CD4-positive, alpha-beta T cell treated with Interleukin-4 for 4 hours (primary cell): ENCODE results near the gene NUP35.

ENCODE experiments used
- DNase-seq: peaks from one replicate; pipeline ENCODE4 v3.0.0-alpha.2; 2020

NUP35 gene, protein sequence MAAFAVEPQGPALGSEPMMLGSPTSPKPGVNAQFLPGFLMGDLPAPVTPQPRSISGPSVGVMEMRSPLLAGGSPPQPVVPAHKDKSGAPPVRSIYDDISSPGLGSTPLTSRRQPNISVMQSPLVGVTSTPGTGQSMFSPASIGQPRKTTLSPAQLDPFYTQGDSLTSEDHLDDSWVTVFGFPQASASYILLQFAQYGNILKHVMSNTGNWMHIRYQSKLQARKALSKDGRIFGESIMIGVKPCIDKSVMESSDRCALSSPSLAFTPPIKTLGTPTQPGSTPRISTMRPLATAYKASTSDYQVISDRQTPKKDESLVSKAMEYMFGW

DNA sequence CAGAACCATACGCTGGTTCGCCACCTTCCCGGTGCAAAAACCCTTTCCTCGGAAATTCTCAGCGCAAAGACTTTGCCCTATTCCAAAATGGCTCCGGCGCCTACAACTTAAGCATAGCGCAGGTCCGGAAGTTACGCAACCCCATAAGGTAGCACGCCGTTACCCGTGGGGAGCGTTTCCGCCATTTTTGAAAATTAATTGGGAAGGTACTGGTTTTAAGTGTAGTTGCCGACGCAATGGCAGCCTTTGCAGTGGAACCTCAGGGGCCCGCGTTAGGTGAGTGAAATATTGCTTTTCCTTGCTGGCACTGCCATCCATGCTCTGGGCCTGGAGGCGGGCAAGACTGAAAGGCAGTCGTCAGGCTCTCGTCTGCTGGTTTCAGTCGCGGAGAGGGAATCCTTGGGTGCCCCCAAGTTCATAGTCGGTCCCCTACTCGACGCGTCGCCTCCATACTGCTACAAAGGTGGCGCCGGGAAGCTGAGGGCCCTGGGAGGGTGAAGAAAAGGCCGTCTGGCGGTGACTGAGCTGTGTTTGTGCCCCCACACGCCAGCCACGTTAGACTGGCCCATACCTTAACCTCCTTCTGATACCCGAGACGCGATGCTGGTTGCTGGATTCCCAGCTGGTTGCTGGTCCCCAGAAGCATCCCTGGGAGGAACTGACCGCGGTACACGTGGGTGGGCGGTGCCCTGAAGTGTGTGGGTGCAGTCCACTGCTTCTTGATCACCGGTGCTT, at the start of gene NUP35:
TSS of gene NUP35 (plus strand) at position 222 of the 735 bp plus-strand sequence. CDS start at position 237, 15 bp downstream.
- DNase-seq: peak; percentile 87

DNA sequence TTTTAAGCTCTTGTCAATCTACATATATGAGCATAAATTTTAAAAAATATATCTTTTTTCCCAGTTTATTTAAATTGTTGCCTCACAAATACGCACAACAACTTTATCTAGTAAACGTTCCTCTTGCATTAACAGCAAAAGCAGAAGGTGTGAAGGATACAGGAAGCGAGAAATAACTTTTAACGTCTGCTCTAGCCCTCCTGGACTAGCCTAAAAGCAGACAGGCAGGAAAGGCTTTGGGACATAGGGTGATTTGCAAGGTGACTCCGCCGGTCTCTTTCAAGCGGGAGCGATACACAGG, 46.1 kb upstream of the NUP35 start:
- peak; percentile 8 for DNase-seq

DNA sequence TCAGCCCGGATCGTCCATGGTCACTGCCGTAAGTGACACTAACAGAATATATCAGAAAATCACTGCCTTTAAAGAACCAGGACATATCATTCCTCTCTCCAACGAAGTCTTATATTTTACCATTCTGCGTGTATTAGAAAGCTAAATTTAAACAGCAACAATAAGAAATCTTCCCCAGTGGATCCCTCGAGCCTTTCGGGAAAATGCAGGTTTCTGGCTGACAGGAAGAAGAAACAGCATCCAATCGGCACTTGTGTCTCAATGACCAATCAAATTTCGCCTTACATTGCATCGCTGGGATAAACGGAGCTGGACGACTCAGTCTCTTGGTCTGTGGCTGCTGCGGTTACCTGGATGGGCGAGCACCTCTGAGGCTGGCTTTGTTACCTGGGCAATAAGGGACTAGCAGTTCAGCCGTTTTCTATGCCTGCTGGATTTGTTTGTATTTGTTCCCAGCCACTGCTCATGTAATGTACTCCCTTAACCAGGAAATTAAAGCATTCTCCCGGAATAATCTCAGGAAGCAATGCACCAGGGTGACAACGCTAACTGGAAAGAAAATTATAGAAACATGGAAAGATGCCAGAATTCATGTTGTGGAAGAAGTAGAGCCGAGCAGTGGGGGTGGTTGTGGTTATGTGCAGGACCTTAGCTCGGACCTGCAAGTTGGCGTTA, 45.6 kb upstream of the NUP35 start, which contains the start of gene DUSP19:
TSS of gene DUSP19 (plus strand) at position 284 of the 675 bp plus-strand sequence. CDS start at position 471, 187 bp downstream.
- peak; percentile 86 for DNase-seq

DNA sequence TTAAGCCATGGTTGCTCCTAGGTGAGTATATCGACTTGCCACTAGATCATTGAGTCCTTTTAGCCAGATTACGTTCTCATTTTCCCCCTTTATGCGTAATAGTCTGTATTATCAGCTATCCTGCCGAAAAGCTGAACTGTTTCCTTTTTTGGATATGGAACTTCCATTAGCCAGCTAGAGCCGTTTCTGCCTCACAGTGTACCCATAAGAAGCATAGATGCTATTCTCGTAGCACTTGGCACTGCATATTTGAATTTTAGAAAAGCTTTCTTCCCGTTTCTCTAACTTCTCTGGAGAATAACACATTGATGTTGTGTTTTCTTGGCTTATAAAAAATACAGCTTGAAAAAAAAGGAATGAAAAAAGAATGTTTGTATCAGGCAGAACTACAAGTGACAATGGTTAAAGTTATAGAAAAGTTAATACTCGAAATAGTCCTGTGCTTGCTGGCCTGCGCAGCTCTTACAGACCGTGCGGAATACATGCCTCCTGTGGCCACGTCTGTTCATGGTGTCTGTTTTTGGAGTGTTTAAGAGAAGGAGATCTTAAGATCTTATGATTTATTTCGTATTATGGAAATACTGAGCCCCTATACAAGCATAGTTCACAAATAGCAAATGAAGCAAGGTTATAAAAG, 45.0 kb upstream of the NUP35 start:
- peak; percentile 4 for DNase-seq

DNA sequence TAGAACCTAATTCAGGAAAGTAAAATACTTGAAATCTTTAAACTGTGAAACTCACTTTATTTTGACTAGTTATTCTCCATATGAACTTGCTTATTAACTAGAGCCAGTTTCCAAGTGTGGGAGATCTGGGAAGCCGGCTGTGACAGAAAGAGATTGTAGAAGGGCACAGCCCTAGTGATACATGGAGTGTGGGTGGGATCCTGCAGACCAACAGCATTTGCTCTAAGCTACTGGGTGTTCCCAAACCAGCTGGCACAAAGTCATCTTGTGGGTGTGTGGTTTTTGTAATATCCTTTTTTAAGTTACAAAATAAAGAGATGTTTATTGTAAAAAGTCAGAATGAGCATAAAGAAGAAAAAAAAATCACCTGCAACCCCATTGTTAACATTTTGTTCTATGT, 42.3 kb upstream of the NUP35 start:
- no peak for DNase-seq

DNA sequence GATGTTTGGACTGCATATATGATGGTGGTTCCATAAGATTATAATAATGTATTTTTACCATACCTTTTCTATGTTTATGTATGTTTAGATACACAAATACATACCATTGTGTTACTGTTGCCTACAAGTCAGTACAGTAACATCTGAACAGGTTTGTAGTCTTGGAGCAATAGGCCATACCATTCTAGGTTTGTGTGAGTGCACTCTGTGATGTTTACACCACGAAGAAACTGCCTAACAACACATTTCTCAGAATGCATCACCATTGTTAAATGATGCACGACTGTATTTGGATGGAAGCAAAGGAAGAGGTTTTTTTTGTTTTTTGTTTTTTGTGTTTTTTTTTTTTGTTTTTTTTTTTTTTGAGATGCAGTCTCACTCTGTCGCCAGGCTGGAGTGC, 36.2 kb upstream of the NUP35 start:
- DNase-seq: no peak

DNA sequence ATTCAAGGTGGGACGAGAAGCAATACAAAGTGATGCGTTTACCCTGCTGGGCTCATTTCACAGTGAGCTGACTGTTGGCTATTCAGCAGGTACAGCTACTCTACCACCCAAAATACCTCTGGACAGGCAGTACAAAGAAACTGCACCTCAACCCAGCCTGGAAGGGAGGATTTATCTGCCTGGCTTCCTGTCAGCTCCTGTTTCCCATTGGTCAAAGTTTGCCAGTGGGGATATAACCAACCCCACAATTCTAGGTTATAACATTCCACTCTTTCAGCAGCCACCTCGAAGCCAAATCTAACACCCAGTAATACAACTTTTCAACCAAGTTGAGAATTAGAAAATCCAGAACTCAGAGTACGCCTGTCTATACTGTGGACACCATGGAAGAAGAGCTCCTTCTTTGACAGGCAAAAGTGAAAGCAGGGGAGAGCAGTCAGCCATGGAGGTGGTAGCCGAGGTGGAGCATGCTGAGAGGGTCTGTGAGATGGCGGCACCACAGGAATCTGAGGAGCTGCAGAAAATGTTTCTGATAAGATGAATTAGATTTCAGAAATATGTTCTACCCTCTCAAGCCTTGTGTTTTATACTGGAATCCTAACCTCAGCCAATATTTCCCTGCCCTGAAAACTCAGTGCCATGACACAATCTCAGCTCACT, 34.9 kb upstream of the NUP35 start:
- no peak for DNase-seq

DNA sequence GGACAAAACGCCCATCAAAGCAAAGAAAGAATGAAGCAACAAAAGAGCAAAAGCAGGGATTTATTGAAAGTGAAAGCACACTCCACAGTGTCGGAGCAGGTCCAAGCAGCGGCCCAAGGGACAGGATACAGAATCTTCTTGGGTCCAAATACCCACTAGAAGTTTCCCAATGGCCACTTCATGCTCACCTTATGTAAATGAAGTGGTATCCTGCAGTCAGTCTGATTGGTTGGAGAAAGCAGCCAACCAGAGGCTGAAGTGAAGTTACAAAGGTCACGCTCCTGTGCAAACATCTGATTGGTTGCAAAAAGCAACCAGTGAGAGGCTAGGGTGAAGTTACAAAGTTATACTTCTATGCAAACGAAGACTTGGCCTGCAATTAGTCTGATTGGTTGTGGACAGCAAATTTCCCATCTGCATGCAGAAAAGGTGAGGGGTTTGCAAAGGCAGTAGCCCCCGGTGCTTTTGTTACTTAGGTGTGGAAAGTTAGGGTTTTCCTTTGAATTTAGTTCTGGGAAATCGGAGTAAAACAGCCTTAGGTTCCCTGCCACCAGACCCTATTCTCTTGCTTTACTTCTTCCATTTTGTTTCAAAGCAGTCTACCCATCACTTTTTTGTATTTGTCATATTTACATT, 32.8 kb upstream of the NUP35 start:
- DNase-seq: no peak

DNA sequence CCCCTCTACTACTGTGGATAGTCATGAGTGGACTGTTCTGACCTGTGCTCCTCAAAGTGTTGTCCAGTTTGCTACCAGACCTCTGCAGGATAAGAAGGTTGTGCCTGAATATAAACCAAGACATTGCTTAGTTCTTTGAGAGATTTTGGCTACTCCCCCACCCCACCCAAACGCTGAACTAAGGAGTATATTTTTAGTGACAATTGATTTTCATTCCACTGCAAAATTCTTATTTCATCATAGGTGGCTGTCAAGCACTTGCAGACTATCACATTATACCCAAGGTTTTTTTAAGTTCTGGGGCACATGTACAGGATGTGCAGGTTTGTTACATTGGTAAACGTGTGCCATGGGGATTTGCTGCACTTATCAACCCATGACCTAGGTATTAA, 32.3 kb upstream of the NUP35 start:
- DNase-seq: no peak

DNA sequence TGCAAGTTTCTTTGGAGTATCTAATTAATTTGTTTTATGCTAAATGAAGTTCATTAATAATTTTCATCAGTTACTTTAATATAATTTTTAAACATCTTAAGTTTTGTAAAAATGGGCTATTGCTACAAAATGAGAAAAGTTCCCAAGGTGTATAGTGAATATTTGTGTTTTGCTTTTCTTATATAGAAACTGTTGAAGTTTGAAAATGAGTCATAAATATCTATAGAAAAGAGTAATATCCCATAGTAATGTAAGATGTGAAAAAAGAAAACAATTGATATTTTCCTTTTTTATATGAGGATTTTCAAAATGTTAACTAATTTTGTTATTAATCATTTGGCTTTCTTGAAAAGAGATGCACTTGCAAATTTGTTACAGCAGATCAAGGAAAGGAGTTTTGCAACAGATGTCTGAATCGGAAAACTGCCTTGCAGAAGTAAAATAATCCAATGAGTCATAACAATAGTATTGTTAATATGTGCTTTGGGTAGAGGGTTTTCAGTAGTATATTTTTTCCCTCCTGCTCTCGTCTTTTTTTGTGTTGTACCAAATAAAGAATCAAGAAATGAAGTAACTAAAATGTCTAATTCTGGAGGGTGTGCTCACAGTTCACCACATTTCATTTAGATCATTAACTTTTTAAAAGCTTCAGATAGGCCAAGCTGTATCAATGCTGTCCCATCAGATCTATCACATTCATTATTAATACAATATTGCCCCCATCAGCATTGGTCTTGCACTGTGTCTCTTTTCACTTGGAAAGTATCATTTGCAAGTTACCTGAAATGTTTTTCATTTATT, 30.2 kb upstream of the NUP35 start:
- no peak for DNase-seq

DNA sequence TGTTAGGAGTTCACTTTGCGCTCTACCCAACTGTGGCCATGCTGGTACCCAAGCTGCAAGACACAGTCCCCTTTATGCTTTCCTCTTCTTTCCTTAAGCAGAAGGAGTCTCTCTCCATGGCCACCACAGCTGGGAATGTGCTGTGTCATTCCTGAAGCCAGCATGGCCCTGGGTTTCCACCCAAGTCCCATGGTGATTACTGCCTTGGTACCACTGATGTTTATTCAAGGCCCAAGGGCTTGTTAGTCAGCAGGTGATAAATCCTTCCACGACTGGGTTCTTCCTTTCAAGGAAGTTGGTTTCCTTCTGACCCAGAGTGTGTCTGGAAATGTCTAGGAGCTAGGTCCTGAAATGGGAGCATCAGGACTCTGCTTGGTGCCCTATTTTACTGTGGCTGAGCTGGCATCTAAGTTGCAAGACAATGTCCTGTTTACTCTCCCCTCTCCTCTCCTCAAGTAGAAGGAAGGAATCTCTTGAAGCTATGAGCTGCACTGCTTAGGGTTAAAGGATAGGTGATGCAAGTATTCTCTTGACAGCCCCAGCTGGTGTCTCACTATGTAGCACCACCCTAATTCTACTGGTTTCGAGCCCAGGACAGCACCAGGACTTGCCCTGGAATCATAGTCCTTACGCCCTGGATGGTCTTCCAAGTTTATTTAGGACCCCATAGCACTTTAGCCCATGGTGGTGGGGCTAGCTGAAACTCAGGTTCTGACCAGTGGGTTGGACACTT, 18.7 kb upstream of the NUP35 start:
- no peak for DNase-seq

DNA sequence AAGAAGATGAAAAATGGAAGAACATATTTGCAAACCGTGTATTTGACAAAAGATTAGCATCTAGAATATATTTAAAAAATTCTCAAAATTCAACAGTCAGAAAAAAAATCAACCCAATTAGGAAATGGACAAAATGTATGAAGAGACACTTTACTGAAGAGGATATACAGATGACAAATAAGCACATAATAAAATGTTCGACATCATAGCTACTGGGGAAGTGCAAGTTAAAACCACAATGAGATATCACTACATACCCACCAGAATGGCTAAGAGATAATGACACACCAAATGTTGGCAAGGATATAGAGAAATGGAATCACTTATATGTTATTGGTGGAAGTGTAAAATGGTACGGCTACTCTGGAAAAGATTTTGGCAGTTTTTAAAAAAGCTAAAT, 11.7 kb upstream of the NUP35 start:
- DNase-seq: no peak

DNA sequence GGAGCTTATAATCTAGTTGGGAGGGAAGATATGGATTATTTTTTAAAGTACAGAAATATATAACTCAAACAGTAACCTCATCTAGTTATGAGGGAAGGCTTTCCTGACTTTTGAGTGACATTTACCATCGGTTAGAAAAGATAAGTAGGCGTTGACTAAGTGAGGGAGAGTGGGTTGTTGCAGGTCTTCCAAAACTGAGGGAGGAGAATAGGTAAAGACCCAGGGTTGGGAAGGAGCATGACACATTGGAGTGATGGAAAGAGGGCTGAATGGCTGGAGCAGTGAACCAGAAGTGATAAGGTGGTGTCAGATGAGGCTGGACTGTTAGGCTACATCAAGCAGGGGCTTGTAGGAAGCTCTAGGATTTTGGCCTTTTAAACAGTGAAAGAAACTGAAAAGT, 10.6 kb upstream of the NUP35 start:
- DNase-seq: no peak

DNA sequence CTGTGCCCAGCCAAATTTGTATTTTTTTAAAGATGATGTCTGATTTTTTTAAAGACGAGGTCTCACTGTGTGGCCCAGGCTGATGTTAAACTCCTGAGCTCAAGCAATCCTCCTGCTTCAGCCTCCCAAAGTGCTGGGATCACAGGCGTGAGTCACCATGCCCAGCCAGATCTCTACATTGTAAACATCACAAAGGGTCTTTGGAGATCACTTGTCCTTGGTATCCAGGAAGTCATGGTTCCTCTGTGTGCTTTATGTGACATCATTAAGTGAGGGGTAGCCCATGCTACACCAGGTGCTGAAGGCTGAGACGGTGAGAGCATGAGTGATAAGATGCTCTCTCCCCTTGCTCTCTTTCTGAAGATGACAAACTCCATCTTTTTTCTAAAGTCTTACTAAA, 7.0 kb upstream of the NUP35 start:
- no peak for DNase-seq

DNA sequence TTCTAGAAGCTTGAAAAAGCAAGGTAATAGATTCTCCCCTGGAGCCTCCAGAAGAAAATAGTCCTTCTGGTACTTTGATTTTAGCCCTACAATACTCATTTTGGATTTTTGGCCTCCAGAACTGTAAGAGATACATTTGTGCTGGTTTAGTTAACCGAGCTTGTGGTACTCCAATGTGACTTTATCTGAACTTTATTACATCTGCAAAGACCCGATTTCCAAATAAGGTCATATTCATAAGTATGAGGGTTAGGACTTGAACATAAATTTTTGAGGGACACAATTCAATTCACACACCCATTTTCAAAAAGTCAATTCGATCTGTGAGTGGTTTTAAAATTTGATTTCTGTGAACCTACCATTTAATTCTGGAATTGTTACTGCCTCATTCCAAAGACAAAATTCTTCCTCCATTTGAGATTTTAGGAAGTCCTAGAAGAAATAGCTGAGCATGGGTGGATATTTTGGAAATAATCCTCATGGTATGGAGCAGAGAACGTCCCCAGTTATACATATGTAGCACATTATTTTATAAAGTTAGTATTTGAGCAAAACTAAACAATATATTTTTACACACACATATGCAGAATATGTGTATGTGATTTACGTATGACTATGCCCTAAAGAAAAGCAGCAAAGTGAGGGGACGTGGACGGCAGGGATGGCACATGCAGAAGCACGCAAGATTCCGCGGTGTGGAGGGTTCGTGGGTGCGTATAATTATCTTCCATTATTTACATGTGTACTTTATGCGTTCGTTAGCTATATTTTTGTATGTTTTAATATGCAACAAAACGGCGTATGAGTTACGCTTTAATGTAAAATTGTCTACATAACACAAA, 905 bp upstream of the NUP35 start:
- no peak for DNase-seq

DNA sequence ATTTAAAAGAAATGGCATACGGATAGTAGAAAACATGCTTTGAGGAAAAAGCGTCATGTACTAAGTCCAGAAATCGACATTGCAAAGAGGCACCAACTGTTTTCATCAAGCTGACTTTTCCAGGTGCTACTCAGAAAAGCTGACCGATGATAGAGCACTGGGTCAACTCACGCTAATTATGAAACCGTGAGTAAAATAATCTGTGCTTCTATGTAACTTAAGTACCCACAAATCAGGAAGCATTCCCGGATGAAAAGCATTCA, 353 bp upstream of the NUP35 start:
- no peak for DNase-seq

DNA sequence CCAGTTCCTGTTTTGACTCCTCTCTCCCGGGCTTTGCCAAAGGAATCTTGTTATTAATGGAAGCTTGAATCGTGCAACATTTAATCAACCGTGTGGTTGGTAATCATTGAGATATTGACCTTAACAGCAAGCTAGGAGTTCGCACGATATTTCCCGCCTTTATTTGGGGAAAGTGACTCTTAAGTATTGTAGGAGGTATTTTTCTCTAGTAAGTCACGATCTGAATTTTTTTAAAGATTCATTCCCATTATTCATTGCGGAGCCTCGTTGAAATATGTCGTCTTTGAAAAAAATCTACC, 663 bp downstream of the NUP35 start:
- no peak for DNase-seq

DNA sequence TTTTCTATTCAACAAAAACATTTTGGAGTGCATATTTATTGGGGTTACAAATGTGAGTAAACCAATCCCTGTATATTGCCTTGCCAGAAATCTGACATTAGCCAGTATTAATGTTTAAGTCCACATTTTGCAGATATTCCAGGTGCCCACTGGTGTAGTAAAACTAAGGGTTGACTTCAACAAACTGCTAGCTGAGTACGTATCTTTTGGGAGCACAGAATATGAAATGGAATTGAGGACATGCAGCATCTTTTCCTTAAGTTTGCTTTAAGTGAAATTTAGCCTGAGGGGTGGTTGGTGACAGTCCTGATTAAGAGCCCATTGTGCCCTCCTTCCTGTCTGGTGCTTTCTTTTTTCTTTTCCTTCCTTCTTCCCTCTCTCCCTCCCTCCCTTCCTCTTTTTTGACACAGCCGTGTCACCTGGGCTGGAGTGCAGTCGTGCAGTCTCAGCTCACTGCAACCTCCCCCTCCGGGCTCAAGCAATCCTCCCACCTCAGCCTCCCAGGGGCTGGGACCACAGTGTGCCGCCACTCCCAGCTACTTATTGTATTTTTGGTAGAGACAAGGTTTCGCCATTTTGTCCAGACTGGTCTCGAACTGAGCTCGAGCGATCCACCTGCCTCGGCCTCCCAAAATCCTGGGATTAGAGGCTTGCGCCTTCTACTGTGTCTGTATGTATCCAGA, 1.6 kb downstream of the NUP35 start:
- DNase-seq: no peak

DNA sequence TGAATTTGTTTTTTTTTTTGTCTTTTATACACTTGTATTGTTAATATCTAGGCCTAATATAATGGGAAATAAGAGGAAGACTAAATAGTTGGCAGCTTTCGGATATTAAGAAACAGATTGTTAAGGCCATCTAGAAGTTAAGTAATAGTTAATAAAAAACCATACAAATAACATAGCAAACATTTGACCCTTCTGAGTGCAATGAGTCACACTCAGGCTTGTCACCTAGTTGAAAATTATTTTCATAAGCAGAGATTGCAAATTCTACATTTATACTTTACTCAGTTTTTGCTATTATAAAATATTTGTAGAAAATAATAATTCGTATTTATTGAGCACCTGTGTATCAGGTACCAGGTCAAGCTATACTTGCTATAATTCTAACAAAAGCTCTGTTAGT, 2.4 kb downstream of the NUP35 start:
- no peak for DNase-seq

DNA sequence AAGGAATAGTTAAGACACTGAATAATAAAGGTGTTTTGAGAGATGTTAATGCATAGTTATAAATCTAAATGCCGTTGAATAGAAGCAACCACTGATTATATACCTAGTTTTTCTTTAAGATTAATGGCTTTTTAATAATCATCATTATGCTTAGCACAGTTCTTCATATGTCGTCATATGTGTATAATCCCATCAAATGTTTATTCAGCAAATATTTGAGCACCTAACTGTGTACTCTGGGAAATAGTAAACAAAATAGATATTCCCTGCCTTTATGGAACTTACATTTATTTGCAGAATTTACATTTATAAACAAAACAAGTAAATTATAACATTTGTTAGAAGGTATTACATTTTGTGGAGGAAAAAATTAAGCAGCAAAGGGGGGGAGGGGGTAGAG, 9.8 kb downstream of the NUP35 start:
- no peak for DNase-seq
